ENCODE measurements around the gene INAFM2.
A peak's percentile ranks its signal among the peaks of the same experiment; 100 is the strongest.

Gene INAFM2

DNA sequence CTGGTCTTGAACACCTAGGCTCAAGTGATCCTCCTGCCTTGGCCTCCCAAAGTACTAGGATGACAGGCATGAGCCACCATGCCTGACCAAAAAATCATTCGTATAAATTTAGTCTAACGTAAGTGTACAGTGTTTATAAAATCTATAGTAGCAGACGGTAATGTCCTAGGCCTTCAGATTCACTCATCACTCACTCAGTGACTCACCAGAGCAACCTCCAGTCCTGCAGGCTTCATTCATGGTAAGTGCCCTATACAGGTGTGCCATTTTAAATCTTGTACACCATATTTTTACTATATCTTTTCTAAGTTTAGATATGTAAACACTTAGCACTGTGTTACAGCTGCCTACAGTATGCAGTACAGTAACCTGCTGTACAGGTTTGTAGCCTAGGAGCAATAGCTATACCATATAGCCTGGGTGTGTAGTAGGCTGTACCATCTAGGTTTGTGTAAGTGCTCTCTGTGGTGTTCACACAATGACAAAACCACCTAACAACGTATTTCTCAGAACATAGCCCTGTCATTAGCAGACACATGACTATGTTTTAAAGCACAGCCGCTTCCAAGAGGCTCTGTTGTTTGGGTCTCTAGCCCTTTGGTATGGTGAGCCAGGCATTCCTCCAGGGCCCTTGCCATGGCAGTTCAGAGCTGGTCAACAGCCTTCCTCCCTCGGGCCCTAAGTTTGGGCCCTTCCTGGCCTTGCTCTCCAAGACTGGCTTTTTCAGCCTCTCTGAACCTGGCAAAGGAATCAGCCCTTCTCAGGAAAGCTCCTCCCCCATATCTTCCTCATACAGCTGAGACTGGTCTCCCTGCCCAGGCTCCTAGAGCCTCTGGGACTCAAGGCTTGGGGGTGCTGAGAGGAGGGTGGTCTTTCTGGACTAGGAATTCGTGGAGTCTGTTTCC, 19.2 kb downstream of the INAFM2 start:
- DNase-seq (ENCODE audit: low read depth in 2 of 3, low spot score in 2 of 3), result no peak

DNA sequence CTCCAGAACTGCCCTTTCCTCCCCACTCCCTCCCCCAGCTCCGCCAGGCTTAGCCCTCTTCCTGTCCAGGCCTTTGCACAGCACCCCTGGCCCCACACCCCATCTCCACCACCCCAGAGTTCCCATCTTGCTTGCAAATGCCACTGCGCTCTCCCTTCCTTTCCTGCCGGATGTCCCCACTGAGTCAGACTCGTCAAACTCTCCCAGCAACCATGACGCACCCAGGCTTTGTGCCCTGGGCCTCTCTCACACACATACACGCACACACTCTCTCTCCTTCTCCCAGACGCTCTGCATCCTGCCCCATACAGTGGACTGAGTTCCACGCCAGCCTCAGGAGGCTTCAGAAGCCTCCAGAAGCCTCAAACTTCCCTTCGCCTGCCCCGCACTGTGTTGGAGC, 20.0 kb downstream of the INAFM2 start:
- DNase-seq (ENCODE audit: low read depth in 2 of 3, low spot score in 2 of 3), result no peak

DNA sequence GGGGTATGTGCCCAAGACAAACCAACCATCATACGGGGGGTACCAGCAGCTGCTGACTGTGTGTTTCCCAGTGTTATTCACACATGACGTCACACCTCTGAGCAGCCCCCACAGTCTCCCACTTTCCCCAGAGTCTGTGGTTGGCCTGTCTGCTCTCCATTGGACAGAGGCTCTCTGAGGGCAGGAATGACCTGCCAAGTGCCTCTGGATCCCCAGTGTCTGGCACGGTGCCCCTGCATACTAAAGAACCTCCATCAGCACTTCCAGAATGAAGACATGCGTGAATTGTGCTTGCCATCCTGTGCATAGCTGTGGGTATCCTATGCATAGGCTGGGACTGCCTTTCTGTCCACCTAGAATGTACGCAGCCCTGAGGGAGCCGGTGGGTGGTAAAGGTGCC, 20.7 kb downstream of the INAFM2 start:
- DNase-seq (ENCODE audit: low read depth in 2 of 3, low spot score in 2 of 3), result no peak

- peak in 1 of 3 experiments; percentile 44 for DNase-seq (ENCODE audit: low read depth in 2 of 3, low spot score in 2 of 3)
Observed at GRCh38 chr15:40344631-40345120, 21.2 kb downstream of the INAFM2 start.

GRCh38 chr15:40345225-40345866, 21.9 kb downstream of the INAFM2 start:
- DNase-seq (ENCODE audit: low read depth in 2 of 3, low spot score in 2 of 3), result no peak

GRCh38 chr15:40345867-40346578, 22.5 kb downstream of the INAFM2 start:
- no peak for DNase-seq (ENCODE audit: low read depth in 2 of 3, low spot score in 2 of 3)

- no peak for DNase-seq (ENCODE audit: low read depth in 2 of 3, low spot score in 2 of 3)
Observed at GRCh38 chr15:40346579-40347558, 23.4 kb downstream of the INAFM2 start.

DNA sequence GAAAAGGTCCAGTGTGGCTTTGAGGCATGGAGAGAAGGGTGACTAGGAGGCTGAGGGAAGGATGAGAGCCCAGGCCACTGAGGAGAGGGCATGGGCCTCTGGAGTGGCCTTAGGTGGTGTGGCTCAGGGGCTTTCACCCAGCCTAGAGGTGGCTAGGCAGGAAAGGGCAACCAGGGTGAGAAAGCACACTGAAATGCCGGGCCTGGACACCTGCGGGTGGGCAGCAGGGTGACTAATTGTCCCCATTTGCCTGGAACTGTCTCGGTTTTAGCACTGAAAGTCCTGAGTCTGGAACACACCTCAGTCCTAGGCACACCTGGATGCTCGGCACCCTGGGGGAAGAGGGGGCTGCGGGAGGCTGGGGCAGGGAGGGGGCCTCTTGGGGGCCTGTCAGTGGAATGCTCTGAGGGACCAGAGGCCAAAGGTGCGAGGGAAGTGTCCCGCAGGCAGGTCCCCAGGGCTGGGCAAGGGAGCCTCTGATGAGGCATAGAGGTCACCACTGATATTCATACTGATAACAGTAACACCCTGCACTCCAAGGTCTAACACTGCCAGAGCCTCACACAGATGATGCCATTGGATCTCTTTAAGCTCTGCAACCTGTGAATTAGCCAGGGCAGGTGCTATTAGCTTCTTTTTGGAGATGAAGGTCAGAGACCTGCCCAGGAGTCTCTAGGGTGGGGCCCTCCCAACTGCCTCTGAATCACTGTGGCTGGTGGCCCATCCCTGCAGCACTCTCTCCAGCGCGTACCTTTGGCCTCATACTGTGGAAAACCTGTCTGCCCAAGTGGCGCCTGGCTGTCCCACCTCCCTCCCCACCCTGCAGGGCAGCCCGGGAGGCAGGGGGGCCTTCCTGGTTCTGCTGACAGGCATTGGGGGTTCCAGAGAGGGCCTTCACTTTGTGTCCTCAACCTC, 24.3 kb downstream of the INAFM2 start:
- no peak for DNase-seq (ENCODE audit: low read depth in 2 of 3, low spot score in 2 of 3)

GRCh38 chr15:40348474-40348870, 25.0 kb downstream of the INAFM2 start:
- no peak for DNase-seq (ENCODE audit: low read depth in 2 of 3, low spot score in 2 of 3)

- DNase-seq (ENCODE audit: low read depth in 2 of 3, low spot score in 2 of 3), result no peak
Observed at GRCh38 chr15:40349163-40349562, 25.7 kb downstream of the INAFM2 start.

DNA sequence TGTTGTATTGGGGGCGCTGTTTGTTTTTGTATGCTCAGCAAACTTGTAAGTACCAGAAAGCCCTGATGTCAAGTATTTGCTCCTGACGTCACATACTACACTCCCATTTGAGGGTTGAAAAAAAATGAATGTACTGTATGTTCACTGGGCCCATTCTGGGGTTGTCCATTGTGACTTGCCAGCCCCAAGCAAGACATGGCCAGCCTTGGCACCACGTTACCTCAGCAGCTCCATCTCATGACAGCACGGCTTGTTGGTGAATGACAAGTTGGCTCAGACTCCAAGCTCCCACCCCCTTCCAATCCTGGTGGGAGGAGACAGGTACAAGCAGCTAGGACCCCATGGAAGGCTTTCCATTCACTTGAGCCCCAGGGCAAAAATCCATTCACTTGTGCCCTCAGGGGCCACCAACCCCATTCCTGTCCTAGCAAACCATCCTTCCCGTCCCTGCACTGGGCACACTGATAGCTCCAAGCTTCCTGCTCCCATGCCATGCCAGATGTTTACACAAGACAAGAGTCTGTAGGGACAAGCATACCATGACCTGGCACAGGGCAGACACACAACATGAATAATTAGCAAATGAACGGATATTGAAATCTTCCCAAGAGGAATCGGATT, 28.9 kb downstream of the INAFM2 start:
- DNase-seq (ENCODE audit: low read depth in 2 of 3, low spot score in 2 of 3), result no peak

GRCh38 chr15:40353697-40354096, 30.2 kb downstream of the INAFM2 start:
- DNase-seq (ENCODE audit: low read depth in 2 of 3, low spot score in 2 of 3), result no peak

DNA sequence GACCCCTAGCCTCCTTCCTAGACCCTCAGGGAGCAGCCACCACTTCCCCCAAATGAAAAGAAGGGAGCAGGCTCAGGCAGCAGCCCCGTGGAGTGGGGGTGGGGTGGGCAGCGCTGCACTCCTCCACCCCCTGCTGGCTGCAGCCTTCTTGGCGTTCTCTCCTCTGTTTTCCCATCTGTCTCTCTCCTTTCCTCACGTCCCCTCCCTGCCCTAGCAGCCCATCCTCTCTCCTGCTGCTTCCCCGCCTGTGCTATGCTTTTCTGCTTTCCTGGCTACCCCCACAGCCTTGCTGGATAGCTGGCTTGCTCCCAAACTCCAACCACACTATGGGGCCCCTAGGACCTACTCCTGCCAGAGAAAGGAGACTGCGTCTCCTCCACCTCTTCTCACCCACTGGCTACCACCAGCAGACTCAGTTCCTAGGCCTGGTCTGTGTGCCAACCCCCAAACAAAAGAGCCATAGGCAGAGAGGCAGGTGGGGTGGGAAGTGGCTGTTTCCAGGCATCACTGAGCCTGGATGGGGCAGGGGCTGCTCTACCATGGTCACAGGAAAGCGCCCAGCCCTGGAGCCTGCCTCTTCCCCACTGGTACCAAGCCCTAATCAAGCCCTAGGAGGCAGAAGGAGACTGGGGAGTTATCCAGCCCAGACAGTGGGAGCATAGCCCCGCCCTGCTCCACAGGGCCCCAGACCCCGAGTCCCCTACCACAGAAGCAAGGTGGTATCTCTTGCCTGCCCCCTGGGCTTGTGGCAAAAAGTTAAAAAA, 31.1 kb downstream of the INAFM2 start:
- DNase-seq (ENCODE audit: low read depth in 2 of 3, low spot score in 2 of 3), result no peak

DNA sequence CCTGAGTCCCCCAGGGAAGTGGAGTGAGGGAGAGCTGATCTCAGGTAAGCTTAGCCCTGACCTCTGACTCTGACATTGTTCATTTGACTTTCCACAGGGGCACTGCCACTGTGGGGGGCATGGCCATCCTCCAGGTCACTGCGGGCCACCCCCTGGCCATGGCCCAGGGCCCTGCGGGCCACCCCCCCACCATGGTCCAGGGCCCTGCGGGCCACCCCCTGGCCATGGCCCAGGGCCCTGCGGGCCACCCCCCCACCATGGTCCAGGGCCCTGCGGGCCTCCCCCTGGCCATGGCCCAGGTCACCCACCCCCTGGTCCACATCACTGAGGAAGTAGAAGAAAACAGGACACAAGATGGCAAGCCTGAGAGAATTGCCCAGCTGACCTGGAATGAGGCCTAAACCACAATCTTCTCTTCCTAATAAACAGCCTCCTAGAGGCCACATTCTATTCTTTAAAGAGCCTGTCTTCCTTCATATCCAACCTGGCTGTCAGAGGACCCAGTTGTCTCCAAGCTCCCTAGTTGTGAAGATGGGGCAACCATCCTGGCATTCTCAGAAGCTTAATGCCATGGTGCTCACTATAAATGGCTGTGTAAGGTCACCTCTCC, 32.6 kb downstream of the INAFM2 start:
- no peak for DNase-seq (ENCODE audit: low read depth in 2 of 3, low spot score in 2 of 3)

GRCh38 chr15:40357246-40357645, 33.8 kb downstream of the INAFM2 start:
- DNase-seq (ENCODE audit: low read depth in 2 of 3, low spot score in 2 of 3), result no peak

DNA sequence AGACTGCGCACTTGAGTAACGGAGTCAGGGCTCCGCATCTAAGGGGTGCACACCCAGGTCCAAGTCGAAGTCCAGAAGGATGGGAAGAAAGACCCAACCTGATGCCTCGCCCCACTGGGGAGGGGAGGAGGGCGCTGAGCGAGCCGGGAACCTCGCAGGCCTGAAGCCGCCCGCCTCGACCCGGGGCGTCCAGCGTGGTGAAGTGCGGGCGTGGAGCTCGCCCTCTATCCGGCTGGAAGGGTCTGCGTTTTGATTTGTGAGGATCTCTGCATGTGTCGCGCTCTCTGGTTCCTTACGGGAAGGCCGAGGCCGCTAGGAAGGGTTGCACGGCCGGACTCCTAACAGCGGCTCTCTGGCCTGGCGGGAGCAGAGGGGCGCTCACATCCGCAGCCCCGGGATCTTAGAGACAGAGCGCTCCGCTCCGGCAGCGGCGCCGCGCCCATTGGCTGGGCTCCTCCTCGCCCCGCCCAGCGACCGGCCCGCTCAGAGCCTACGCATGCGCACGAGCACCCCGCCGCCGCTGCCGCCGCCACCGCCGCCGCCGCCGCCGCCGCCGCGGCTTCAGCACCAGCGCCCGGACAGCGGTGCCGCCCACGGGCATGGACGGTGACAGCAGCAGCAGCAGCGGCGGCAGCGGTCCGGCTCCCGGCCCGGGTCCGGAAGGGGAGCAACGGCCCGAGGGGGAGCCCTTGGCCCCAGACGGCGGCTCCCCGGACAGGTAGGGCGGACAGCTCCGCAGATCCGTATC, 34.4 kb downstream of the INAFM2 start, which contains the start of gene DISP2:
TSS of gene DISP2 (plus strand) at position 497 of the 748 bp plus-strand sequence. CDS start at position 600, 103 bp downstream.
- DNase-seq (ENCODE audit: low read depth in 2 of 3, low spot score in 2 of 3), result peak; percentile 70 to 85 (median 76)

Data from activated CD8-positive, alpha-beta memory T cell treated with anti-CD3 and anti-CD28 coated beads for 48 hours (primary cell).